HepG2 (cell line): Measurements from ENCODE around the gene MRPL57. TPM values are rescaled to one million over a fixed set of nuclear protein-coding genes. Genes with fewer than 3 reads are reported as not detected.
A peak's percentile ranks its signal among the peaks of the same experiment; 100 is the strongest.

Experiments used
- HIVEP1 ChIP-seq: sonication (generic); formaldehyde crosslinking; IDR thresholded peaks from 2 replicates; pipeline ENCODE4 v1.4.0; 2020; ENCODE audit warnings: mild to moderate bottlenecking, missing genetic modification reagents
- NR2F1 ChIP-seq, 2 experiments: fragments of 450-650 bp in 1 of 2; formaldehyde crosslinking in 1 of 2; IDR thresholded peaks; 2 replicates each; pipeline versions ENCODE4 v1.5.0 to v1.6.1; 2016 to 2020; ENCODE audit warnings: mild to moderate bottlenecking in 1 of 2, missing compliant biosample characterization in 1 of 2, missing genetic modification reagents in 1 of 2, moderate library complexity in 1 of 2
- PHF20 ChIP-seq: sonication (generic); formaldehyde crosslinking; IDR thresholded peaks from 2 replicates; pipeline ENCODE4 v1.5.0; 2020; ENCODE audit warnings: mild to moderate bottlenecking, missing genetic modification reagents
- SMYD3 ChIP-seq: sonication (generic); formaldehyde crosslinking; IDR thresholded peaks from 2 replicates; pipeline ENCODE4 v1.8.1; 2023; ENCODE audit warnings: mild to moderate bottlenecking, missing genetic modification reagents
- STAG1 ChIP-seq: sonication (generic); formaldehyde crosslinking; IDR thresholded peaks from 2 replicates; pipeline ENCODE4 v1.4.0; 2020; ENCODE audit warnings: missing genetic modification reagents
- YEATS2 ChIP-seq: sonication (generic); formaldehyde crosslinking; IDR thresholded peaks from 2 replicates; pipeline ENCODE4 v1.4.0; 2020; ENCODE audit warnings: missing genetic modification reagents, borderline replicate concordance
- ZNF282 ChIP-seq: fragments of 450-650 bp; IDR thresholded peaks from 2 replicates; pipeline ENCODE4 v1.6.1; 2018; ENCODE audit not compliant: partially characterized antibody
- ZNF547 ChIP-seq: sonication (generic); formaldehyde crosslinking; IDR thresholded peaks from 2 replicates; pipeline ENCODE4 v1.5.1; 2020; ENCODE audit warnings: mild to moderate bottlenecking, missing genetic modification reagents
- ZNF557 ChIP-seq: sonication (generic); formaldehyde crosslinking; IDR thresholded peaks from 2 replicates; pipeline ENCODE4 v1.4.0; 2020; ENCODE audit warnings: missing genetic modification reagents
- ZNF891 ChIP-seq: sonication (generic); formaldehyde crosslinking; IDR thresholded peaks from 2 replicates; pipeline ENCODE4 v1.5.0; 2020; ENCODE audit warnings: mild to moderate bottlenecking, missing genetic modification reagents
- ZSCAN29 ChIP-seq: sonication (generic); formaldehyde crosslinking; conservative IDR thresholded peaks from 2 replicates; pipeline ENCODE4 v1.4.0; 2020; ENCODE audit warnings: mild to moderate bottlenecking, missing genetic modification reagents
- polyA plus RNA-seq, 8 experiments: library from polyadenylated mRNA; depleted of rRNA in 3 of 8; stranded (reverse) in 7 of 8; unstranded in 1 of 8; fragments of >200 nt; fragmentation: Illumina TruSeq in 4 of 8; extraction: Trizol in 4 of 8; gene quantifications; 2 replicates each; pipeline versions ENCODE4 v1.2.1 to v1.2.3, GENCODE V29; 2011 to 2016; ENCODE audit warnings: low read depth in 4 of 8, missing spikeins in 1 of 8, mixed read lengths in 1 of 8; ENCODE audit not compliant: insufficient read depth in 1 of 8
- total RNA-seq, 5 experiments: library from RNA; depleted of rRNA; stranded (reverse); fragments of >200 nt; fragmentation: Illumina TruSeq; extraction: Trizol; gene quantifications; 2 replicates each; pipeline ENCODE4 v1.2.3, GENCODE V29; 2016; ENCODE audit warnings: low read depth in 1 of 5
- TF ChIP-seq, protein P1 (sequence below): sonication (generic); formaldehyde crosslinking; IDR thresholded peaks from 2 replicates; pipeline ENCODE4 v1.4.0; 2020; ENCODE audit warnings: missing genetic modification reagents, borderline replicate concordance
- TF ChIP-seq, protein P2 (sequence below): sonication (generic); formaldehyde crosslinking; IDR thresholded peaks from 2 replicates; pipeline ENCODE4 v1.5.0; 2020; ENCODE audit warnings: missing genetic modification reagents
- TF ChIP-seq, protein P3 (sequence below): sonication (generic); formaldehyde crosslinking; IDR thresholded peaks from 2 replicates; pipeline ENCODE4 v1.4.0; 2020; ENCODE audit warnings: missing genetic modification reagents
- TF ChIP-seq, protein P4 (sequence below): sonication (generic); formaldehyde crosslinking; IDR thresholded peaks from 2 replicates; pipeline ENCODE4 v1.4.0; 2020; ENCODE audit warnings: missing genetic modification reagents
- TF ChIP-seq, protein P5 (sequence below): IDR thresholded peaks from 2 replicates; pipeline ENCODE4 v1.6.1; 2012; ENCODE audit warnings: low read length, improper control_type of control experiment

MRPL57 gene
- total and polyA plus RNA-seq, 2 of the 13 experiments (the other 11 are each of a cell fraction or from before 2014, with no cell fraction given): 19.5 to 35.2 TPM

DNA sequence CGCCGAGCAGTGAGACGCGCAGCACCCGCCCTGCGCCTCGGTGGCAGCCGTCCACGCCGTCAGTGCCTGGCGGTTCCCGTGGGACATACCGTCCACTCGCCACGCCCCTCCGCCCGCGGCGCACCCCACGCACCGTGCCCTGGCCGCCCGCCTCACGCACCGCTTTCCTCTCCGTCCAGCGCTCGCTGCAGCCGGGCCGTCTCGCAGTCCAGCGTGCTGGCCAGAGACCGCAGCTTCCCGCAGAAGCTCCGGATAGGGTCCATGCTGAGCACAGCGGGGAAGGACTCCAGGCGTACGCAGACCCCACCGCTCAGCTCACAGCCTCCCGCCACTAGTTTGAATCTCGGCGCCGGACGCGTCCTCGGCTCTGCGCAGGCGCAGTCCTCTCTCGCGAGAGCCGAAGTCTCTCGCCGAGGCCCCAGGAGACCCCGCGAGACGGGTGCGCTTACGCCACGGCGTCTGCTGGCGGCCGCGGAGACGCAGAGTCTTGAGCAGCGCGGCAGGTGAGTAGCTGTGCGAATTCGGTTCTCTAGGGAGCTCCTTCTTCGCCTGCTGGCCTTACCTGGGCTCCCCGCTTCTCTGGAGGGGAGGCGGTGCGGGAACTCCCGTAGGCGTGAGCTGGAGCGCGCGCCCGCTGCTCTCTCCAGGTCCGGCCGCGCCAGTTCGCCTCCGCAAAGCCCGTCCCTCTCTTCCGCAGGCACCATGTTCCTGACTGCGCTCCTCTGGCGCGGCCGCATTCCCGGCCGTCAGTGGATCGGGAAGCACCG, at the start of gene MRPL57, which contains the start of gene SKA3 (continued):
- TF ChIP-seq, protein P1, sequence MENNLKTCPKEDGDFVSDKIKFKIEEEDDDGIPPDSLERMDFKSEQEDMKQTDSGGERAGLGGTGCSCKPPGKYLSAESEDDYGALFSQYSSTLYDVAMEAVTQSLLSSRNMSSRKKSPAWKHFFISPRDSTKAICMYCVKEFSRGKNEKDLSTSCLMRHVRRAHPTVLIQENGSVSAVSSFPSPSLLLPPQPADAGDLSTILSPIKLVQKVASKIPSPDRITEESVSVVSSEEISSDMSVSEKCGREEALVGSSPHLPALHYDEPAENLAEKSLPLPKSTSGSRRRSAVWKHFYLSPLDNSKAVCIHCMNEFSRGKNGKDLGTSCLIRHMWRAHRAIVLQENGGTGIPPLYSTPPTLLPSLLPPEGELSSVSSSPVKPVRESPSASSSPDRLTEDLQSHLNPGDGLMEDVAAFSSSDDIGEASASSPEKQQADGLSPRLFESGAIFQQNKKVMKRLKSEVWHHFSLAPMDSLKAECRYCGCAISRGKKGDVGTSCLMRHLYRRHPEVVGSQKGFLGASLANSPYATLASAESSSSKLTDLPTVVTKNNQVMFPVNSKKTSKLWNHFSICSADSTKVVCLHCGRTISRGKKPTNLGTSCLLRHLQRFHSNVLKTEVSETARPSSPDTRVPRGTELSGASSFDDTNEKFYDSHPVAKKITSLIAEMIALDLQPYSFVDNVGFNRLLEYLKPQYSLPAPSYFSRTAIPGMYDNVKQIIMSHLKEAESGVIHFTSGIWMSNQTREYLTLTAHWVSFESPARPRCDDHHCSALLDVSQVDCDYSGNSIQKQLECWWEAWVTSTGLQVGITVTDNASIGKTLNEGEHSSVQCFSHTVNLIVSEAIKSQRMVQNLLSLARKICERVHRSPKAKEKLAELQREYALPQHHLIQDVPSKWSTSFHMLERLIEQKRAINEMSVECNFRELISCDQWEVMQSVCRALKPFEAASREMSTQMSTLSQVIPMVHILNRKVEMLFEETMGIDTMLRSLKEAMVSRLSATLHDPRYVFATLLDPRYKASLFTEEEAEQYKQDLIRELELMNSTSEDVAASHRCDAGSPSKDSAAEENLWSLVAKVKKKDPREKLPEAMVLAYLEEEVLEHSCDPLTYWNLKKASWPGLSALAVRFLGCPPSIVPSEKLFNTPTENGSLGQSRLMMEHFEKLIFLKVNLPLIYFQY (CRISPR knock-in tag): no peak; the same call in 1 of the 2 replicates
- TF ChIP-seq SMYD3: peak; percentile 54; the same call in 1 of the 2 replicates
- TF ChIP-seq ZSCAN29 (CRISPR knock-in tag): peak; percentile 87; the same call in 1 of the 2 replicates
- TF ChIP-seq ZNF282: no peak
- TF ChIP-seq, protein P2, sequence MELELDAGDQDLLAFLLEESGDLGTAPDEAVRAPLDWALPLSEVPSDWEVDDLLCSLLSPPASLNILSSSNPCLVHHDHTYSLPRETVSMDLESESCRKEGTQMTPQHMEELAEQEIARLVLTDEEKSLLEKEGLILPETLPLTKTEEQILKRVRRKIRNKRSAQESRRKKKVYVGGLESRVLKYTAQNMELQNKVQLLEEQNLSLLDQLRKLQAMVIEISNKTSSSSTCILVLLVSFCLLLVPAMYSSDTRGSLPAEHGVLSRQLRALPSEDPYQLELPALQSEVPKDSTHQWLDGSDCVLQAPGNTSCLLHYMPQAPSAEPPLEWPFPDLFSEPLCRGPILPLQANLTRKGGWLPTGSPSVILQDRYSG: no peak
- TF ChIP-seq, protein P3, sequence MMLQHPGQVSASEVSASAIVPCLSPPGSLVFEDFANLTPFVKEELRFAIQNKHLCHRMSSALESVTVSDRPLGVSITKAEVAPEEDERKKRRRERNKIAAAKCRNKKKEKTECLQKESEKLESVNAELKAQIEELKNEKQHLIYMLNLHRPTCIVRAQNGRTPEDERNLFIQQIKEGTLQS (CRISPR knock-in tag): peak; percentile 36; the same call in 1 of the 2 replicates
- no peak for TF ChIP-seq NR2F1 (CRISPR knock-in tag; IDR thresholded peaks at IDR 0.05)
- peak; percentile 74; the same call in 1 of the 2 replicates for TF ChIP-seq HIVEP1 (CRISPR knock-in tag)
- TF ChIP-seq STAG1 (CRISPR knock-in tag): 0 out of 2 replicates have a peak, but pooled peaks have one; percentile 1
- peak; percentile 97 for TF ChIP-seq YEATS2 (CRISPR knock-in tag)
- no peak for TF ChIP-seq ZNF557 (CRISPR knock-in tag)
- TF ChIP-seq, protein P4, sequence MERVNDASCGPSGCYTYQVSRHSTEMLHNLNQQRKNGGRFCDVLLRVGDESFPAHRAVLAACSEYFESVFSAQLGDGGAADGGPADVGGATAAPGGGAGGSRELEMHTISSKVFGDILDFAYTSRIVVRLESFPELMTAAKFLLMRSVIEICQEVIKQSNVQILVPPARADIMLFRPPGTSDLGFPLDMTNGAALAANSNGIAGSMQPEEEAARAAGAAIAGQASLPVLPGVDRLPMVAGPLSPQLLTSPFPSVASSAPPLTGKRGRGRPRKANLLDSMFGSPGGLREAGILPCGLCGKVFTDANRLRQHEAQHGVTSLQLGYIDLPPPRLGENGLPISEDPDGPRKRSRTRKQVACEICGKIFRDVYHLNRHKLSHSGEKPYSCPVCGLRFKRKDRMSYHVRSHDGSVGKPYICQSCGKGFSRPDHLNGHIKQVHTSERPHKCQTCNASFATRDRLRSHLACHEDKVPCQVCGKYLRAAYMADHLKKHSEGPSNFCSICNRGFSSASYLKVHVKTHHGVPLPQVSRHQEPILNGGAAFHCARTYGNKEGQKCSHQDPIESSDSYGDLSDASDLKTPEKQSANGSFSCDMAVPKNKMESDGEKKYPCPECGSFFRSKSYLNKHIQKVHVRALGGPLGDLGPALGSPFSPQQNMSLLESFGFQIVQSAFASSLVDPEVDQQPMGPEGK: no peak
- TF ChIP-seq ZNF891 (CRISPR knock-in tag): peak; percentile 87
- TF ChIP-seq, protein P5, sequence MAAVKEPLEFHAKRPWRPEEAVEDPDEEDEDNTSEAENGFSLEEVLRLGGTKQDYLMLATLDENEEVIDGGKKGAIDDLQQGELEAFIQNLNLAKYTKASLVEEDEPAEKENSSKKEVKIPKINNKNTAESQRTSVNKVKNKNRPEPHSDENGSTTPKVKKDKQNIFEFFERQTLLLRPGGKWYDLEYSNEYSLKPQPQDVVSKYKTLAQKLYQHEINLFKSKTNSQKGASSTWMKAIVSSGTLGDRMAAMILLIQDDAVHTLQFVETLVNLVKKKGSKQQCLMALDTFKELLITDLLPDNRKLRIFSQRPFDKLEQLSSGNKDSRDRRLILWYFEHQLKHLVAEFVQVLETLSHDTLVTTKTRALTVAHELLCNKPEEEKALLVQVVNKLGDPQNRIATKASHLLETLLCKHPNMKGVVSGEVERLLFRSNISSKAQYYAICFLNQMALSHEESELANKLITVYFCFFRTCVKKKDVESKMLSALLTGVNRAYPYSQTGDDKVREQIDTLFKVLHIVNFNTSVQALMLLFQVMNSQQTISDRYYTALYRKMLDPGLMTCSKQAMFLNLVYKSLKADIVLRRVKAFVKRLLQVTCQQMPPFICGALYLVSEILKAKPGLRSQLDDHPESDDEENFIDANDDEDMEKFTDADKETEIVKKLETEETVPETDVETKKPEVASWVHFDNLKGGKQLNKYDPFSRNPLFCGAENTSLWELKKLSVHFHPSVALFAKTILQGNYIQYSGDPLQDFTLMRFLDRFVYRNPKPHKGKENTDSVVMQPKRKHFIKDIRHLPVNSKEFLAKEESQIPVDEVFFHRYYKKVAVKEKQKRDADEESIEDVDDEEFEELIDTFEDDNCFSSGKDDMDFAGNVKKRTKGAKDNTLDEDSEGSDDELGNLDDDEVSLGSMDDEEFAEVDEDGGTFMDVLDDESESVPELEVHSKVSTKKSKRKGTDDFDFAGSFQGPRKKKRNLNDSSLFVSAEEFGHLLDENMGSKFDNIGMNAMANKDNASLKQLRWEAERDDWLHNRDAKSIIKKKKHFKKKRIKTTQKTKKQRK: no peak
- TF ChIP-seq PHF20 (CRISPR knock-in tag): peak; percentile 83
- TF ChIP-seq ZNF547 (CRISPR knock-in tag): peak; percentile 37
